GM18519 (cell line): ENCODE measurements around the gene TLE4.
"Not testable (repeated sequence)": the region's sequence is repeated elsewhere in the genome, so short reads cannot be mapped to it uniquely, and the experiment has no call there.

Source experiments
- ATAC-seq: cut with Tn5 transposase; IDR thresholded peaks from one replicate; pipeline ENCODE4 v1.9.1; 2021; ENCODE audit warnings: mild to moderate bottlenecking, moderate library complexity; ENCODE audit not compliant: unreplicated experiment, low FRiP score

Gene TLE4

GRCh38 chr9:79598562-79599345 is 27.0 kb downstream of the TLE4 start:
- no peak for ATAC-seq

- ATAC-seq: no peak
Measured at GRCh38 chr9:79600466-79600865, 28.7 kb downstream of the TLE4 start.

- no peak for ATAC-seq
Measured at GRCh38 chr9:79603222-79603920, 31.6 kb downstream of the TLE4 start.

- ATAC-seq: no peak
Measured at GRCh38 chr9:79604149-79604548, 32.4 kb downstream of the TLE4 start.

- no peak for ATAC-seq
Measured at GRCh38 chr9:79604921-79605562, 33.3 kb downstream of the TLE4 start.

- ATAC-seq: not testable (repeated sequence)
Measured at GRCh38 chr9:79606529-79606928, 34.8 kb downstream of the TLE4 start.

- ATAC-seq: no peak
Measured at GRCh38 chr9:79609468-79610018, 37.8 kb downstream of the TLE4 start.

- no peak for ATAC-seq
Measured at GRCh38 chr9:79610019-79610631, 38.4 kb downstream of the TLE4 start.

- peak; percentile 88 for ATAC-seq
Measured at GRCh38 chr9:79610791-79611614, 39.2 kb downstream of the TLE4 start.

- no peak for ATAC-seq
Measured at GRCh38 chr9:79613145-79613544, 41.4 kb downstream of the TLE4 start.

- ATAC-seq: no peak
Measured at GRCh38 chr9:79615038-79615437, 43.3 kb downstream of the TLE4 start.

- no peak for ATAC-seq
Measured at GRCh38 chr9:79616013-79616412, 44.2 kb downstream of the TLE4 start.

GRCh38 chr9:79616971-79617370 is 45.2 kb downstream of the TLE4 start:
- ATAC-seq: no peak

GRCh38 chr9:79617395-79617794 is 45.6 kb downstream of the TLE4 start:
- ATAC-seq: no peak

GRCh38 chr9:79619930-79620329 is 48.2 kb downstream of the TLE4 start:
- ATAC-seq: no peak

GRCh38 chr9:79621916-79622575 is 50.3 kb downstream of the TLE4 start:
- ATAC-seq: no peak

GRCh38 chr9:79623799-79624721 is 52.3 kb downstream of the TLE4 start:
- peak; percentile 86 for ATAC-seq

- ATAC-seq: no peak
Measured at GRCh38 chr9:79629721-79630120, 58.0 kb downstream of the TLE4 start.
